Activated naive CD8-positive, alpha-beta T cell treated with anti-CD3 and anti-CD28 coated beads, Interleukin-2, amount 50 U/mL, for 16 hours (primary cell): ENCODE measurements around the gene NARF.
"Not testable (repeated sequence)": the region's sequence is repeated elsewhere in the genome, so short reads cannot be mapped to it uniquely, and the experiment has no call there.

Experiments
- DNase-seq: peaks from one replicate; pipeline ENCODE4 v3.0.0-alpha.2; 2020; ENCODE audit warnings: low read depth, low spot score

The NARF gene

GRCh38 chr17:82536512-82537201, 78.1 kb downstream of the NARF start:
- no peak for DNase-seq

GRCh38 chr17:82537228-82537627, 78.7 kb downstream of the NARF start:
- not testable (repeated sequence) for DNase-seq

GRCh38 chr17:82539076-82539475, 80.5 kb downstream of the NARF start:
- DNase-seq = not testable (repeated sequence)
